Loucy (cell line): Measurements from ENCODE around the gene BANF2.
"Not testable (repeated sequence)": the region's sequence is repeated elsewhere in the genome, so short reads cannot be mapped to it uniquely, and the experiment has no call there.

Experiments
- H2AFZ ChIP-seq: fragments of 200-600 bp; sonication (generic); 2 replicates; pipeline ENCODE4 v1.6.0; 2016; ENCODE audit warnings: antibody characterized with exemption, mild to moderate bottlenecking, low read length, moderate library complexity
- H3F3A ChIP-seq: fragments of 200-600 bp; 2 replicates; pipeline ENCODE4 v1.6.0; 2016; ENCODE audit warnings: antibody characterized with exemption, low read depth, mild to moderate bottlenecking
- H3K27me3 ChIP-seq: fragments of 200-600 bp; sonication (generic); 2 replicates; pipeline ENCODE4 v1.6.1; 2014; ENCODE audit warnings: low read length, mild to moderate bottlenecking; ENCODE audit not compliant: insufficient read depth, poor library complexity, severe bottlenecking
- H3K36me3 ChIP-seq: fragments of 200-600 bp; sonication (generic); 2 replicates; pipeline ENCODE4 v1.6.1; 2016; ENCODE audit warnings: low read length; ENCODE audit not compliant: insufficient read depth
- H3K4me1 ChIP-seq: fragments of 200-600 bp; sonication (generic); 2 replicates; pipeline ENCODE4 v1.5.1; 2014; ENCODE audit warnings: low read length, mild to moderate bottlenecking; ENCODE audit not compliant: insufficient read depth, poor library complexity, severe bottlenecking
- H3K4me2 ChIP-seq: fragments of 200-600 bp; sonication (generic); 2 replicates; pipeline ENCODE4 v1.6.0; 2014; ENCODE audit warnings: antibody characterized with exemption, low read length, low read depth, mild to moderate bottlenecking; ENCODE audit not compliant: poor library complexity, severe bottlenecking
- H3K4me3 ChIP-seq: fragments of 200-600 bp; sonication (generic); 2 replicates; pipeline ENCODE4 v1.5.1; 2014; ENCODE audit warnings: low read length, mild to moderate bottlenecking, mixed read lengths; ENCODE audit not compliant: poor library complexity, severe bottlenecking
- H3K79me2 ChIP-seq: fragments of 200-600 bp; sonication (generic); 2 replicates; pipeline ENCODE4 v1.6.1; 2014; ENCODE audit warnings: low read length; ENCODE audit not compliant: insufficient read depth
- H3K9ac ChIP-seq: fragments of 200-600 bp; sonication (generic); 2 replicates; pipeline ENCODE4 v1.6.0; 2014; ENCODE audit warnings: mild to moderate bottlenecking, low read depth, low read length, moderate library complexity; ENCODE audit not compliant: poor library complexity, severe bottlenecking
- H3K9me2 ChIP-seq: fragments of 200-600 bp; sonication (generic); replicated peaks from 2 replicates; pipeline ENCODE4 v1.6.1; 2016; ENCODE audit warnings: low read depth, low read length, mixed read lengths
- H3K9me3 ChIP-seq: fragments of 200-600 bp; sonication (generic); 2 replicates; pipeline ENCODE4 v1.6.1; 2014; ENCODE audit warnings: mild to moderate bottlenecking, antibody characterized with exemption, low read length, low read depth; ENCODE audit not compliant: insufficient read depth
- H4K20me1 ChIP-seq: fragments of 200-600 bp; sonication (generic); 2 replicates; pipeline ENCODE4 v1.6.0; 2014; ENCODE audit warnings: antibody characterized with exemption, low read length, mild to moderate bottlenecking; ENCODE audit not compliant: insufficient read depth, poor library complexity, severe bottlenecking
- EZH2phosphoT487 ChIP-seq: fragments of 200-600 bp; IDR thresholded peaks from 2 replicates; pipeline ENCODE4 v1.6.1; 2018; ENCODE audit warnings: antibody characterized with exemption, mild to moderate bottlenecking, moderate library complexity, borderline replicate concordance
- TF ChIP-seq, protein P1 (sequence below): fragments of 200-600 bp; sonication (generic); conservative IDR thresholded peaks from 2 replicates; pipeline ENCODE4 v1.5.1; 2014; ENCODE audit warnings: mild to moderate bottlenecking, antibody characterized with exemption, low read length

BANF2 gene

GRCh38 chr20:17704589-17705317, 5.0 kb downstream of the BANF2 start:
- TF ChIP-seq, protein P1, sequence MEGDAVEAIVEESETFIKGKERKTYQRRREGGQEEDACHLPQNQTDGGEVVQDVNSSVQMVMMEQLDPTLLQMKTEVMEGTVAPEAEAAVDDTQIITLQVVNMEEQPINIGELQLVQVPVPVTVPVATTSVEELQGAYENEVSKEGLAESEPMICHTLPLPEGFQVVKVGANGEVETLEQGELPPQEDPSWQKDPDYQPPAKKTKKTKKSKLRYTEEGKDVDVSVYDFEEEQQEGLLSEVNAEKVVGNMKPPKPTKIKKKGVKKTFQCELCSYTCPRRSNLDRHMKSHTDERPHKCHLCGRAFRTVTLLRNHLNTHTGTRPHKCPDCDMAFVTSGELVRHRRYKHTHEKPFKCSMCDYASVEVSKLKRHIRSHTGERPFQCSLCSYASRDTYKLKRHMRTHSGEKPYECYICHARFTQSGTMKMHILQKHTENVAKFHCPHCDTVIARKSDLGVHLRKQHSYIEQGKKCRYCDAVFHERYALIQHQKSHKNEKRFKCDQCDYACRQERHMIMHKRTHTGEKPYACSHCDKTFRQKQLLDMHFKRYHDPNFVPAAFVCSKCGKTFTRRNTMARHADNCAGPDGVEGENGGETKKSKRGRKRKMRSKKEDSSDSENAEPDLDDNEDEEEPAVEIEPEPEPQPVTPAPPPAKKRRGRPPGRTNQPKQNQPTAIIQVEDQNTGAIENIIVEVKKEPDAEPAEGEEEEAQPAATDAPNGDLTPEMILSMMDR = no peak
- TF ChIP-seq EZH2phosphoT487 = no peak
- H3K9ac ChIP-seq = no peak overlapping the region
- no peaks in the 10 kb centered on the region for H3K9me3 ChIP-seq
- no peaks in the 10 kb centered on the region for H3K36me3 ChIP-seq
- no peaks in the 10 kb centered on the region for H4K20me1 ChIP-seq
- H3K4me1 ChIP-seq = peaks cover 4% of the 10 kb centered on the region
- H3K27me3 ChIP-seq = no peaks in the 10 kb centered on the region
- no peaks in the 10 kb centered on the region for H3K9me2 ChIP-seq
- no peaks in the 10 kb centered on the region for H3K79me2 ChIP-seq
- no peak overlapping the region for H3K4me3 ChIP-seq
- no peak overlapping the region for H3K4me2 ChIP-seq
- no peaks in the 10 kb centered on the region for H3F3A ChIP-seq
- H2AFZ ChIP-seq = no peak overlapping the region

GRCh38 chr20:17705916-17706315, 6.2 kb downstream of the BANF2 start:
- no peak overlapping the region for H3K4me2 ChIP-seq
- no peaks in the 10 kb centered on the region for H3K36me3 ChIP-seq
- no peak overlapping the region for H2AFZ ChIP-seq
- H3K9me3 ChIP-seq = no peaks in the 10 kb centered on the region
- H4K20me1 ChIP-seq = no peaks in the 10 kb centered on the region
- H3K4me3 ChIP-seq = no peak overlapping the region
- H3K4me1 ChIP-seq = peaks cover 4% of the 10 kb centered on the region
- H3K9me2 ChIP-seq = no peaks in the 10 kb centered on the region
- no peak for TF ChIP-seq EZH2phosphoT487
- TF ChIP-seq, protein P1 = no peak
- no peaks in the 10 kb centered on the region for H3K27me3 ChIP-seq
- H3F3A ChIP-seq = no peaks in the 10 kb centered on the region
- no peak overlapping the region for H3K9ac ChIP-seq
- no peaks in the 10 kb centered on the region for H3K79me2 ChIP-seq

DNA sequence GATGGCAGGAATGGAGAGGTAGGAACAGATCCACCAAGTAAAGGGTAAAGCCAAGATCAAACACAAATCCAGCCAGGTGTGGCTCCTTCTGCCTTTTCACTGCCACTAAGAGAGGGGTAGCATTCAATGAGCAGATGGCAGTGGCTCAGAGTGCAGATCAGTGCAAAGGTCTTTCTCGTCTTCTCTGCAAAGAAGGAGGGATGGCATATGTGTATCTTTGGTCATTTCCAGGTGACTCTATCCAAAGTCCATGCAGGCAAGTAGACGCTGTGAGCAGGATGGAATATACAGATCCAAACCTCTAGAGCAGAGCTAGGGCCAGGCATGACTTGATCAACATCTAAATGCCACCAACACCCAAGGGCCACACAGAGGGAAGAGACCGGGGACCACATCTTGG, 6.9 kb downstream of the BANF2 start:
- Histone ChIP-seq H3K9me3 (no peaks in the 10 kb centered on the region), H3F3A (no peaks in the 10 kb centered on the region), H3K9me2 (no peaks in the 10 kb centered on the region), H3K79me2 (no peaks in the 10 kb centered on the region), H2AFZ (no peak overlapping the region), H3K4me2 (no peak overlapping the region), H3K9ac (no peak overlapping the region), H3K4me3 (no peak overlapping the region), H3K4me1 (peaks cover 4% of the 10 kb centered on the region), H4K20me1 (no peaks in the 10 kb centered on the region), H3K36me3 (no peaks in the 10 kb centered on the region), H3K27me3 (no peaks in the 10 kb centered on the region)
- TF ChIP-seq, protein P1 = no peak
- no peak for TF ChIP-seq EZH2phosphoT487

- H3K27me3 ChIP-seq, H3K4me3 ChIP-seq, H3K9me3 ChIP-seq, H3F3A ChIP-seq, H3K36me3 ChIP-seq, H3K4me1 ChIP-seq, H2AFZ ChIP-seq, H3K9ac ChIP-seq, H4K20me1 ChIP-seq, H3K9me2 ChIP-seq, H3K79me2 ChIP-seq, H3K4me2 ChIP-seq: not testable (repeated sequence)
Observed at GRCh38 chr20:17707951-17708350, 8.2 kb downstream of the BANF2 start.
